ENCODE results near the gene GNB1L.

The GNB1L gene

GRCh38 chr22:19853058-19853878, 1.4 kb downstream of the GNB1L start:
- no peak for TF ChIP-seq CTCF (IDR thresholded peaks at IDR 0.05; ENCODE audit: low read depth, low read length)
- no peak for DNase-seq (ENCODE audit: low read depth, low spot score)
- H3K4me3 ChIP-seq (ENCODE audit: low read depth, low read length) = peak overlapping the region; percentile 94
- in situ Hi-C loops (cut with HindIII; ENCODE audit: low sequenced_read_pairs) = no loop called here

GRCh38 chr22:19852177-19852781, 2.4 kb downstream of the GNB1L start:
- no peak for DNase-seq (ENCODE audit: low read depth, low spot score)
- in situ Hi-C loops (cut with HindIII; ENCODE audit: low sequenced_read_pairs) = no loop called here
- no peak for TF ChIP-seq CTCF (IDR thresholded peaks at IDR 0.05; ENCODE audit: low read depth, low read length)
- no peak overlapping the region for H3K4me3 ChIP-seq (ENCODE audit: low read depth, low read length)

GRCh38 chr22:19851291-19852176, 3.1 kb downstream of the GNB1L start:
- in situ Hi-C loops (cut with HindIII; ENCODE audit: low sequenced_read_pairs) = no loop called here
- H3K4me3 ChIP-seq (ENCODE audit: low read depth, low read length) = no peak overlapping the region
- TF ChIP-seq CTCF (IDR thresholded peaks at IDR 0.05; ENCODE audit: low read depth, low read length) = no peak
- DNase-seq (ENCODE audit: low read depth, low spot score) = no peak

GRCh38 chr22:19850763-19851109, 3.9 kb downstream of the GNB1L start:
- TF ChIP-seq CTCF (IDR thresholded peaks at IDR 0.05; ENCODE audit: low read depth, low read length) = no peak
- in situ Hi-C loops (cut with HindIII; ENCODE audit: low sequenced_read_pairs) = no loop called here
- H3K4me3 ChIP-seq (ENCODE audit: low read depth, low read length) = no peak overlapping the region
- DNase-seq (ENCODE audit: low read depth, low spot score) = no peak

- in situ Hi-C loops (cut with HindIII; ENCODE audit: low sequenced_read_pairs) = no loop called here
- no peak for DNase-seq (ENCODE audit: low read depth, low spot score)
- H3K4me3 ChIP-seq (ENCODE audit: low read depth, low read length) = no peak overlapping the region
- no peak for TF ChIP-seq CTCF (IDR thresholded peaks at IDR 0.05; ENCODE audit: low read depth, low read length)
Observed at GRCh38 chr22:19849835-19850762, 4.6 kb downstream of the GNB1L start.

All from astrocyte of the spinal cord (primary cell).